Testis (tissue), 3 donors: ENCODE measurements around the gene MYBBP1A. TPM values are rescaled to one million over a fixed set of nuclear protein-coding genes. Genes with fewer than 3 reads are reported as not detected.

ENCODE experiments used
- DNase-seq: peaks from one replicate; pipeline ENCODE4 v3.0.0-alpha.2; 2019
- H3K27ac ChIP-seq, 2 donors: fragments of 200-600 bp; sonication (generic); one replicate each; pipeline ENCODE4 v1.5.1; 2019
- H3K27me3 ChIP-seq: fragments of 200-600 bp; sonication (generic); one replicate; pipeline ENCODE4 v1.5.1; 2019
- H3K36me3 ChIP-seq: fragments of 200-600 bp; sonication (generic); one replicate; pipeline ENCODE4 v1.5.1; 2017; ENCODE audit warnings: low read depth; ENCODE audit errors: missing control alignments
- H3K4me1 ChIP-seq: fragments of 200-600 bp; sonication (generic); one replicate; pipeline ENCODE4 v1.5.1; 2019
- H3K4me3 ChIP-seq, 2 donors: fragments of 200-600 bp; sonication (generic); one replicate each; pipeline ENCODE4 v1.5.1; 2017 to 2019
- H3K9me3 ChIP-seq: fragments of 200-600 bp; sonication (generic); one replicate; pipeline ENCODE4 v1.5.1; 2017
- POLR2A ChIP-seq: fragments of 450-650 bp; IDR thresholded peaks from one replicate; pipeline ENCODE4 v1.6.1; 2017; ENCODE audit warnings: antibody characterized with exemption, mild to moderate bottlenecking, moderate library complexity
- WGBS, 2 donors: methylation state at CpG; one replicate each; pipeline ENCODE4 v1.1.5; 2018; 5-methylcytosine and 5-hydroxymethylcytosine counted together
- intact Hi-C: fragments of 100-400 bp; cut with DNase I; formaldehyde crosslinking; loops from one replicate; pipeline ENCODE4 v1.15.1; 2023; ENCODE audit warnings: low total_unique reads
- polyA plus RNA-seq: library from polyadenylated mRNA; stranded (reverse); fragments of 350-450 nt; fragmentation: Illumina TruSeq; extraction: RNeasy Lipid Tissue Mini Kit (QIAGEN cat#74804); gene quantifications from one replicate; pipeline ENCODE4 v1.2.3, GENCODE V29; 2014; ENCODE audit warnings: low read depth, low replicate concordance; ENCODE audit not compliant: insufficient read depth
- total RNA-seq, 2 donors: library from RNA; depleted of rRNA; stranded (reverse); fragments of >200 nt; gene quantifications; one replicate each; pipeline ENCODE4 v1.2.3, GENCODE V29; 2016
- TF ChIP-seq, protein P1 (sequence below), 3 experiments: fragments of 450-650 bp in 2 of 3; fragments of 200-600 bp in 1 of 3; sonication (generic) in 1 of 3; IDR thresholded peaks; one replicate each; pipeline ENCODE4 v1.5.1; 2016 to 2019; ENCODE audit warnings: antibody characterized with exemption in 3 of 3, mild to moderate bottlenecking in 2 of 3, moderate library complexity in 1 of 3

MYBBP1A gene
- total and polyA plus RNA-seq, 3 donors from 2014 or later, result 32.9 to 78.9 (median 74.1) TPM

GRCh38 chr17:4510618-4510941 lies 44.6 kb downstream of the MYBBP1A start:
- intact Hi-C loops, result no loop called here
- H3K36me3 ChIP-seq, result no peaks in the 10 kb centered on the region
- peaks cover 13% of the 10 kb centered on the region for H3K4me1 ChIP-seq
- WGBS, 2 donors, result 82 to 83% methylated on average over 11 of the region's 11 CpGs
- no peaks in the 10 kb centered on the region for H3K27me3 ChIP-seq
- H3K27ac ChIP-seq, result no peak overlapping the region
- no peak for DNase-seq
- H3K9me3 ChIP-seq, result no peaks in the 10 kb centered on the region
- no peak for TF ChIP-seq POLR2A
- TF ChIP-seq, protein P1, sequence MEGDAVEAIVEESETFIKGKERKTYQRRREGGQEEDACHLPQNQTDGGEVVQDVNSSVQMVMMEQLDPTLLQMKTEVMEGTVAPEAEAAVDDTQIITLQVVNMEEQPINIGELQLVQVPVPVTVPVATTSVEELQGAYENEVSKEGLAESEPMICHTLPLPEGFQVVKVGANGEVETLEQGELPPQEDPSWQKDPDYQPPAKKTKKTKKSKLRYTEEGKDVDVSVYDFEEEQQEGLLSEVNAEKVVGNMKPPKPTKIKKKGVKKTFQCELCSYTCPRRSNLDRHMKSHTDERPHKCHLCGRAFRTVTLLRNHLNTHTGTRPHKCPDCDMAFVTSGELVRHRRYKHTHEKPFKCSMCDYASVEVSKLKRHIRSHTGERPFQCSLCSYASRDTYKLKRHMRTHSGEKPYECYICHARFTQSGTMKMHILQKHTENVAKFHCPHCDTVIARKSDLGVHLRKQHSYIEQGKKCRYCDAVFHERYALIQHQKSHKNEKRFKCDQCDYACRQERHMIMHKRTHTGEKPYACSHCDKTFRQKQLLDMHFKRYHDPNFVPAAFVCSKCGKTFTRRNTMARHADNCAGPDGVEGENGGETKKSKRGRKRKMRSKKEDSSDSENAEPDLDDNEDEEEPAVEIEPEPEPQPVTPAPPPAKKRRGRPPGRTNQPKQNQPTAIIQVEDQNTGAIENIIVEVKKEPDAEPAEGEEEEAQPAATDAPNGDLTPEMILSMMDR (IDR thresholded peaks at IDR 0.05), result no peak
- no peak overlapping the region for H3K4me3 ChIP-seq

DNA sequence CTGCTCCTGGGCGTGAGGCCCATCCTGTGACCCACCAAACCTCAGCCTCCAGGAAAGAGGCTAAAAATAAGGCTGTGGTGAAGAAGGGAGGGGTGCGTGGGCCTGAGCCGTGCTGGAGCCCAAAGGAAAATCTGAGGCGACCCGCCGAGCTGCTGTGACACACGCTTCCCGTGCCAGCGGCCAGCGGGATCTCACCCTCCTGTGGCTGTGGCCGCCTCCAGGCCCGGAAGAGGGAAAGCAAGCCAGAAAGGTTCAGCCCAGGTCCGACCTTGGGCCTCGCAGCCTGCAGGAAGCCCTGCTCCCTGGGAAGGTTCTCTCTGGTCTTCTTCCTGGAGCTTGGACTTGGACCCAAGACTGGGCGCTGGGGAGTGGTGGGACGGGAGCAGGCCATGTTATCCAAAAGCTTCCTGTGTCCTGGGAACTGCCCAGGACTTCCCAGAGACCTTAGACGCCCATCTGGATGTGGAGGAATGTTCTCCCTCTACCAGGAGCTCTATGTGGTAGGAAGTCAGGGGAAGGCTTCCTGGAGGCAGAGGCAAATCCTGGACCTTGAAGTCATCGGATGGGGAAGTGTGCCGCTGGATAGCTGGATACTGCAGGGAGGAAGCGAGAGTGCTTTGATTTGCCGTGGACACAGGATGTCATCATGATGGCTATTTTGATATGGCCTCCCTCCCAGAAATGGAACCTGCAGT lies 45.1 kb downstream of the MYBBP1A start:
- intact Hi-C loops, result no loop called here
- Histone ChIP-seq H3K27me3 (no peaks in the 10 kb centered on the region), H3K27ac (no peak overlapping the region), H3K4me1 (peaks cover 13% of the 10 kb centered on the region), H3K36me3 (no peaks in the 10 kb centered on the region), H3K9me3 (no peaks in the 10 kb centered on the region), H3K4me3 (no peak overlapping the region)
- TF ChIP-seq POLR2A, result no peak
- TF ChIP-seq, protein P1 (IDR thresholded peaks at IDR 0.05), result no peak
- no peak for DNase-seq
- WGBS, 2 donors, result 71 to 85% methylated on average over 6 to 21 of the region's 21 CpGs

GRCh38 chr17:4509401-4509800 lies 45.8 kb downstream of the MYBBP1A start:
- H3K4me1 ChIP-seq, result peaks cover 13% of the 10 kb centered on the region
- no peaks in the 10 kb centered on the region for H3K36me3 ChIP-seq
- H3K4me3 ChIP-seq, result no peak overlapping the region
- 62 to 64% methylated on average over 8 of the region's 8 CpGs for WGBS, 2 donors
- no peak for DNase-seq
- intact Hi-C loops, result no loop called here
- no peaks in the 10 kb centered on the region for H3K9me3 ChIP-seq
- no peak overlapping the region for H3K27ac ChIP-seq
- no peaks in the 10 kb centered on the region for H3K27me3 ChIP-seq
- TF ChIP-seq POLR2A, result no peak
- TF ChIP-seq, protein P1 (IDR thresholded peaks at IDR 0.05), result no peak

- H3K27ac ChIP-seq, result no peak overlapping the region
These were observed 47.0 kb downstream of the MYBBP1A start for GRCh38 chr17:4508207-4508606.

More at GRCh38 chr17:4508207-4508606, 47.0 kb downstream of the MYBBP1A start:
- Histone ChIP-seq H3K4me3 (no peak overlapping the region), H3K4me1 (peaks cover 9% of the 10 kb centered on the region), H3K9me3 (no peaks in the 10 kb centered on the region), H3K27me3 (no peaks in the 10 kb centered on the region), H3K36me3 (no peaks in the 10 kb centered on the region)
- intact Hi-C loops, result no loop called here
- no peak for TF ChIP-seq POLR2A
- TF ChIP-seq, protein P1 (IDR thresholded peaks at IDR 0.05), result no peak
- 92 to 96% methylated on average over 2 to 3 of the region's 3 CpGs for WGBS, 2 donors
- DNase-seq, result no peak
